Measurements from ENCODE around the gene IGFBP3. TPM values are rescaled to one million over a fixed set of nuclear protein-coding genes. Genes with fewer than 3 reads are reported as not detected.

The IGFBP3 gene
- polyA plus RNA-seq, 1 donor from 2014 or later = 1.6 TPM

DNA sequence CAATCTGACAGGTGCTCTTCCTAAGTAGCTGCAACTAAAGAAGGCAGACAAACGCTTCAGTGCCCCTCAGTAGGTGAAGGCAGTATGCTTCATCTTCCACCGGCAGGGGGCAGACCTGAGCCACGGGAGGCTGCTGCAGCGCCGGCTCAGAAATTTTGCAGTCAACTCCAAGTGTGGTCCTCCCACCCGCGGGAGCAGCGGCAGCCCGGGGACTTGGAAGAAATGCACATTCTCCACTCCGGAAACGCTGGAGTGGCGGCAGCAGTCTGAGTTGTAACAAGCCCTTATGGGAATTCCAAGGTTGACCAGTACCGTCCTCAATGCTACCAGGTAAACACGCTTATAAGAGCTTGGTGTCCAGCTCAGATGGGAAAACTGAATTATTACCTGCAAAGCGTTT, 3.4 kb downstream of the IGFBP3 start:
- Histone ChIP-seq H3K36me3 (ENCODE audit: insufficient read depth, low read length) (no peaks in the 10 kb centered on the region), H4K20me1 (ENCODE audit: insufficient read depth) (no peaks in the 10 kb centered on the region), H3K9me2 (ENCODE audit: insufficient read depth, low read length) (no peaks in the 10 kb centered on the region), H3K9ac (ENCODE audit: low read length) (no peak overlapping the region), H3K79me2 (replicated peaks; ENCODE audit: insufficient read depth, low read length) (no peaks in the 10 kb centered on the region), H3K4me2 (ENCODE audit: low read length) (no peak overlapping the region), H3K9me3 (ENCODE audit: low read length) (no peaks in the 10 kb centered on the region), H3K4me3 (ENCODE audit: low read length) (no peak overlapping the region), H3F3A (ENCODE audit: insufficient read depth, low read length, poor library complexity, severe bottlenecking) (peaks cover 3% of the 10 kb centered on the region), H3K27me3 (ENCODE audit: insufficient read depth, low read depth, low read length) (peaks cover 39% of the 10 kb centered on the region), H3K27ac (ENCODE audit: low read length) (no peak overlapping the region), H2AFZ (ENCODE audit: low read depth, low read length) (no peak overlapping the region)
- TF ChIP-seq, protein P1, sequence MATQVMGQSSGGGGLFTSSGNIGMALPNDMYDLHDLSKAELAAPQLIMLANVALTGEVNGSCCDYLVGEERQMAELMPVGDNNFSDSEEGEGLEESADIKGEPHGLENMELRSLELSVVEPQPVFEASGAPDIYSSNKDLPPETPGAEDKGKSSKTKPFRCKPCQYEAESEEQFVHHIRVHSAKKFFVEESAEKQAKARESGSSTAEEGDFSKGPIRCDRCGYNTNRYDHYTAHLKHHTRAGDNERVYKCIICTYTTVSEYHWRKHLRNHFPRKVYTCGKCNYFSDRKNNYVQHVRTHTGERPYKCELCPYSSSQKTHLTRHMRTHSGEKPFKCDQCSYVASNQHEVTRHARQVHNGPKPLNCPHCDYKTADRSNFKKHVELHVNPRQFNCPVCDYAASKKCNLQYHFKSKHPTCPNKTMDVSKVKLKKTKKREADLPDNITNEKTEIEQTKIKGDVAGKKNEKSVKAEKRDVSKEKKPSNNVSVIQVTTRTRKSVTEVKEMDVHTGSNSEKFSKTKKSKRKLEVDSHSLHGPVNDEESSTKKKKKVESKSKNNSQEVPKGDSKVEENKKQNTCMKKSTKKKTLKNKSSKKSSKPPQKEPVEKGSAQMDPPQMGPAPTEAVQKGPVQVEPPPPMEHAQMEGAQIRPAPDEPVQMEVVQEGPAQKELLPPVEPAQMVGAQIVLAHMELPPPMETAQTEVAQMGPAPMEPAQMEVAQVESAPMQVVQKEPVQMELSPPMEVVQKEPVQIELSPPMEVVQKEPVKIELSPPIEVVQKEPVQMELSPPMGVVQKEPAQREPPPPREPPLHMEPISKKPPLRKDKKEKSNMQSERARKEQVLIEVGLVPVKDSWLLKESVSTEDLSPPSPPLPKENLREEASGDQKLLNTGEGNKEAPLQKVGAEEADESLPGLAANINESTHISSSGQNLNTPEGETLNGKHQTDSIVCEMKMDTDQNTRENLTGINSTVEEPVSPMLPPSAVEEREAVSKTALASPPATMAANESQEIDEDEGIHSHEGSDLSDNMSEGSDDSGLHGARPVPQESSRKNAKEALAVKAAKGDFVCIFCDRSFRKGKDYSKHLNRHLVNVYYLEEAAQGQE (IDR thresholded peaks at IDR 0.05; ENCODE audit: borderline replicate concordance) = no peak
- TF ChIP-seq POLR2AphosphoS5 (IDR thresholded peaks at IDR 0.05) (no peak), SMC3 (conservative IDR thresholded peaks at IDR 0.05; ENCODE audit: poor library complexity) (peak; percentile 90), EZH2 (IDR thresholded peaks at IDR 0.05; ENCODE audit: borderline replicate concordance, insufficient read depth, low read length, poor library complexity, severe bottlenecking) (no peak), RAD21 (conservative IDR thresholded peaks at IDR 0.05) (peak; percentile 83)
- TF ChIP-seq, protein P2, sequence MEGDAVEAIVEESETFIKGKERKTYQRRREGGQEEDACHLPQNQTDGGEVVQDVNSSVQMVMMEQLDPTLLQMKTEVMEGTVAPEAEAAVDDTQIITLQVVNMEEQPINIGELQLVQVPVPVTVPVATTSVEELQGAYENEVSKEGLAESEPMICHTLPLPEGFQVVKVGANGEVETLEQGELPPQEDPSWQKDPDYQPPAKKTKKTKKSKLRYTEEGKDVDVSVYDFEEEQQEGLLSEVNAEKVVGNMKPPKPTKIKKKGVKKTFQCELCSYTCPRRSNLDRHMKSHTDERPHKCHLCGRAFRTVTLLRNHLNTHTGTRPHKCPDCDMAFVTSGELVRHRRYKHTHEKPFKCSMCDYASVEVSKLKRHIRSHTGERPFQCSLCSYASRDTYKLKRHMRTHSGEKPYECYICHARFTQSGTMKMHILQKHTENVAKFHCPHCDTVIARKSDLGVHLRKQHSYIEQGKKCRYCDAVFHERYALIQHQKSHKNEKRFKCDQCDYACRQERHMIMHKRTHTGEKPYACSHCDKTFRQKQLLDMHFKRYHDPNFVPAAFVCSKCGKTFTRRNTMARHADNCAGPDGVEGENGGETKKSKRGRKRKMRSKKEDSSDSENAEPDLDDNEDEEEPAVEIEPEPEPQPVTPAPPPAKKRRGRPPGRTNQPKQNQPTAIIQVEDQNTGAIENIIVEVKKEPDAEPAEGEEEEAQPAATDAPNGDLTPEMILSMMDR (IDR thresholded peaks at IDR 0.05; ENCODE audit: poor library complexity, severe bottlenecking) = peak; percentile 86

DNA sequence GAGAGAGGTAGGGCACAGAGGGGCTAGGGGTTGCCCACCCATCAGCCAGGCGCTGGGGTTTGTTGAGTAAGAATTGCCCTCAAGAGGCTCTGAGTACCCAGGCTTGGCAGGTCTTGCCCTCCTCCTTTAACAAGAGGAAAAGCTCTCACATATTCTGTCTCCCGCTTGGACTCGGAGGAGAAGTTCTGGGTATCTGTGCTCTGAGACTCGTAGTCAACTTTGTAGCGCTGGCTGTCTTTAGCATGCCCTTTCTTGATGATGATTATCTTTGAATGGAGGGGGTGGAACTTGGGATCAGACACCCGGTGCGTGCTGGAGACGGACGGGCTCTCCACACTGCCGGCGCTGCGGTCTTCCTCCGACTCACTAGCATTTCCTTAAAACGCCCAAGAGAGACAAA, 4.0 kb downstream of the IGFBP3 start:
- Histone ChIP-seq H3K9me3 (ENCODE audit: low read length) (no peaks in the 10 kb centered on the region), H3K27ac (ENCODE audit: low read length) (no peak overlapping the region), H3K36me3 (ENCODE audit: insufficient read depth, low read length) (no peaks in the 10 kb centered on the region), H3K79me2 (replicated peaks; ENCODE audit: insufficient read depth, low read length) (no peaks in the 10 kb centered on the region), H2AFZ (ENCODE audit: low read depth, low read length) (no peak overlapping the region), H3K4me2 (ENCODE audit: low read length) (no peak overlapping the region), H4K20me1 (ENCODE audit: insufficient read depth) (no peaks in the 10 kb centered on the region), H3K27me3 (ENCODE audit: insufficient read depth, low read depth, low read length) (peaks cover 33% of the 10 kb centered on the region), H3F3A (ENCODE audit: insufficient read depth, low read length, poor library complexity, severe bottlenecking) (peaks cover 2% of the 10 kb centered on the region), H3K4me3 (ENCODE audit: low read length) (no peak overlapping the region), H3K9me2 (ENCODE audit: insufficient read depth, low read length) (no peaks in the 10 kb centered on the region), H3K9ac (ENCODE audit: low read length) (no peak overlapping the region)
- no peak for TF ChIP-seq RAD21 (conservative IDR thresholded peaks at IDR 0.05)
- TF ChIP-seq, protein P1 (IDR thresholded peaks at IDR 0.05; ENCODE audit: borderline replicate concordance) = no peak
- no peak for TF ChIP-seq EP300 (conservative IDR thresholded peaks at IDR 0.05; ENCODE audit: poor library complexity, severe bottlenecking)
- TF ChIP-seq, protein P2 (IDR thresholded peaks at IDR 0.05; ENCODE audit: poor library complexity, severe bottlenecking) = no peak
